ENCODE results near the gene UBE2D2. TPM values are rescaled to one million over a fixed set of nuclear protein-coding genes. Genes with fewer than 3 reads are reported as not detected.

UBE2D2 gene
- total and polyA plus RNA-seq, 2 experiments from 2014 or later, result 120 to 172 TPM

GRCh38 chr5:139646111-139646510 lies 85.0 kb downstream of the UBE2D2 start (continued):
- no peak for TF ChIP-seq ETS1 (IDR thresholded peaks at IDR 0.05)
- TF ChIP-seq NANOG (IDR thresholded peaks at IDR 0.05; ENCODE audit: borderline replicate concordance), result no peak
- no peak for TF ChIP-seq EZH2phosphoT487 (IDR thresholded peaks at IDR 0.05; ENCODE audit: unreplicated experiment)
- no peak for TF ChIP-seq STAT1 (IDR thresholded peaks at IDR 0.05; ENCODE audit: unreplicated experiment)
- no peak for TF ChIP-seq CTCF (conservative IDR thresholded peaks at IDR 0.05; ENCODE audit: low read depth in 2 of 2)
- no peak for TF ChIP-seq CREB1 (CRISPR knock-in tag; IDR thresholded peaks at IDR 0.05; ENCODE audit: low read depth)
- TF ChIP-seq POLR2AphosphoS5 (IDR thresholded peaks at IDR 0.05; ENCODE audit: low read depth), result no peak
- TF ChIP-seq ZNF114 (CRISPR knock-in tag; IDR thresholded peaks at IDR 0.05), result no peak

- Mint-ChIP-seq H3K9me3 (peaks cover 5% of the 10 kb centered on the region; the same call in 1 of the 3 replicates), H3K27ac (no peak overlapping the region), H3K27me3 (ENCODE audit: insufficient read depth, low read depth, poor library complexity) (peaks cover 53% of the 10 kb centered on the region), H3K36me3 (ENCODE audit: low read depth) (peaks cover 12% of the 10 kb centered on the region), H3K4me1 (peaks cover 57% of the 10 kb centered on the region), H3K4me3 (peak overlapping the region; percentile 83)
- Histone ChIP-seq H3K27ac (ENCODE audit: low read depth) (no peak overlapping the region), H3K27me3 (ENCODE audit: insufficient read depth) (peaks cover 53% of the 10 kb centered on the region), H3K4me3 (peak overlapping the region; percentile 96), H2AFZ (peak overlapping the region; percentile 57), H3K9me2 (ENCODE audit: insufficient read depth) (no peaks in the 10 kb centered on the region), H3K36me3 (ENCODE audit: insufficient read depth) (no peaks in the 10 kb centered on the region), H4K20me1 (replicated peaks; ENCODE audit: insufficient read depth) (peaks cover 14% of the 10 kb centered on the region), H3F3A (replicated peaks; ENCODE audit: low read depth) (peaks cover 26% of the 10 kb centered on the region), H3K4me1 (ENCODE audit: insufficient read depth) (peaks cover 41% of the 10 kb centered on the region), H3K4me2 (peak overlapping the region; percentile 98), H3K79me2 (replicated peaks; ENCODE audit: insufficient read depth) (peaks cover 32% of the 10 kb centered on the region)
- DNase-seq (ENCODE audit: low spot score), result peak; percentile 76
- peak; percentile 3 for ATAC-seq
- no peak for TF ChIP-seq ZNF114 (CRISPR knock-in tag; IDR thresholded peaks at IDR 0.05)
- TF ChIP-seq POLR2AphosphoS5 (IDR thresholded peaks at IDR 0.05; ENCODE audit: low read depth), result peak; percentile 27; the same call in 1 of the 2 replicates
Observed at GRCh38 chr5:139646912-139647505, 85.9 kb downstream of the UBE2D2 start.

- peaks cover 5% of the 10 kb centered on the region; the same call in 1 of the 3 replicates for H3K9me3 Mint-ChIP-seq
- no peaks in the 10 kb centered on the region for H3K36me3 ChIP-seq (ENCODE audit: insufficient read depth)
- peaks cover 39% of the 10 kb centered on the region for H3K79me2 ChIP-seq (replicated peaks; ENCODE audit: insufficient read depth)
- no peak overlapping the region for H3K27ac ChIP-seq (ENCODE audit: low read depth)
- H3K27me3 ChIP-seq (ENCODE audit: insufficient read depth), result peaks cover 50% of the 10 kb centered on the region
- peak overlapping the region; percentile 83 for H3K4me3 Mint-ChIP-seq
- peak overlapping the region; percentile 57 for H2AFZ ChIP-seq
- H3K27me3 Mint-ChIP-seq (ENCODE audit: insufficient read depth, low read depth, poor library complexity), result peaks cover 52% of the 10 kb centered on the region
- peaks cover 20% of the 10 kb centered on the region for H4K20me1 ChIP-seq (replicated peaks; ENCODE audit: insufficient read depth)
- ATAC-seq (no peak), DNase-seq (ENCODE audit: low spot score) (peak; percentile 60)
- H3F3A ChIP-seq (replicated peaks; ENCODE audit: low read depth), result peaks cover 26% of the 10 kb centered on the region
- H3K4me2 ChIP-seq, result peak overlapping the region; percentile 98
- H3K36me3 Mint-ChIP-seq (ENCODE audit: low read depth), result peaks cover 12% of the 10 kb centered on the region
- peaks cover 43% of the 10 kb centered on the region for H3K4me1 ChIP-seq (ENCODE audit: insufficient read depth)
- TF ChIP-seq CREB1 (CRISPR knock-in tag; IDR thresholded peaks at IDR 0.05; ENCODE audit: low read depth) (no peak), EZH2 (IDR thresholded peaks at IDR 0.05; ENCODE audit: low read depth, unreplicated experiment) (peak; percentile 28)
- no peak overlapping the region for H3K27ac Mint-ChIP-seq
- no peaks in the 10 kb centered on the region for H3K9me2 ChIP-seq (ENCODE audit: insufficient read depth)
- H3K4me1 Mint-ChIP-seq, result peaks cover 57% of the 10 kb centered on the region
- H3K4me3 ChIP-seq, result peak overlapping the region; percentile 96
Observed at GRCh38 chr5:139647506-139648204, 86.5 kb downstream of the UBE2D2 start.
